ENCODE data around the gene RUBCN.

DNA sequence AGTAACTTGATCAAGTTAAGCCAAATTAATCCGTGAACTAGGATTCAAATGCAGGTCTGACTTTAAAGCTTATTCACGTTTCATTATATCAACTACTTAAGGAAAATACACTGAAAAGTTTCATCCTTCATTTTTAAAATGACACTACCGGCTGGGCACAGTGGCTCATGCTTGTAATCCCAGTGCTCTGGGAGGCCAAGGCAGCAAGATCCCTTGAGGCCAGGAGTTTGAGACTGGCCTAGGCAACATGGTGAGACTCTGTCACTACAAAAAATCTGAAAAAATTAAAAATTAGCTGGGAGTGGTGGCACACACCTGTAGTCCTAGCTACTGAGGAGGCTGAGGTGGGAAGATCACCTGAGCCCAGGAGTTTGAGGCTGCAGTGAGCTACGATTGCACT lies 3.7 kb downstream of the RUBCN start:
- no peak for TF ChIP-seq POLR2A (IDR thresholded peaks at IDR 0.05)
- TF ChIP-seq, protein P1, sequence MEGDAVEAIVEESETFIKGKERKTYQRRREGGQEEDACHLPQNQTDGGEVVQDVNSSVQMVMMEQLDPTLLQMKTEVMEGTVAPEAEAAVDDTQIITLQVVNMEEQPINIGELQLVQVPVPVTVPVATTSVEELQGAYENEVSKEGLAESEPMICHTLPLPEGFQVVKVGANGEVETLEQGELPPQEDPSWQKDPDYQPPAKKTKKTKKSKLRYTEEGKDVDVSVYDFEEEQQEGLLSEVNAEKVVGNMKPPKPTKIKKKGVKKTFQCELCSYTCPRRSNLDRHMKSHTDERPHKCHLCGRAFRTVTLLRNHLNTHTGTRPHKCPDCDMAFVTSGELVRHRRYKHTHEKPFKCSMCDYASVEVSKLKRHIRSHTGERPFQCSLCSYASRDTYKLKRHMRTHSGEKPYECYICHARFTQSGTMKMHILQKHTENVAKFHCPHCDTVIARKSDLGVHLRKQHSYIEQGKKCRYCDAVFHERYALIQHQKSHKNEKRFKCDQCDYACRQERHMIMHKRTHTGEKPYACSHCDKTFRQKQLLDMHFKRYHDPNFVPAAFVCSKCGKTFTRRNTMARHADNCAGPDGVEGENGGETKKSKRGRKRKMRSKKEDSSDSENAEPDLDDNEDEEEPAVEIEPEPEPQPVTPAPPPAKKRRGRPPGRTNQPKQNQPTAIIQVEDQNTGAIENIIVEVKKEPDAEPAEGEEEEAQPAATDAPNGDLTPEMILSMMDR (IDR thresholded peaks at IDR 0.05), result no peak

Measured in esophagus squamous epithelium (tissue), 4 donors.